Measurements from ENCODE around the gene PRSS12. TPM values are rescaled to one million over a fixed set of nuclear protein-coding genes. Genes with fewer than 3 reads are reported as not detected.
"Not testable (repeated sequence)": the region's sequence is repeated elsewhere in the genome, so short reads cannot be mapped to it uniquely, and the experiment has no call there.

Gene PRSS12
- total RNA-seq, 1 experiment from 2014 or later = 48.7 TPM

GRCh38 chr4:118271788-118272187 lies 81.0 kb downstream of the PRSS12 start:
- Mint-ChIP-seq H3K36me3 (ENCODE audit: insufficient read depth, unreplicated experiment) (no peaks in the 10 kb centered on the region), H3K9me3 (ENCODE audit: low read depth, unreplicated experiment) (no peaks in the 10 kb centered on the region), H3K4me1 (ENCODE audit: low read depth, unreplicated experiment) (no peaks in the 10 kb centered on the region), H3K27ac (ENCODE audit: unreplicated experiment) (no peak overlapping the region), H3K27me3 (ENCODE audit: unreplicated experiment) (no peaks in the 10 kb centered on the region), H3K4me3 (ENCODE audit: low read depth, unreplicated experiment) (no peak overlapping the region)
- DNase-seq = no peak
- CTCF ChIA-PET = no interaction called here
- no TSS peak for BruUV-seq (replicated peaks)
- intact Hi-C loops (cut with micrococcal nuclease; ENCODE audit: unreplicated experiment) = loop anchor here (2.0 to 5.0 kb wide), 2 partner anchors 239 to 1137 kb away; partner anchors contain the start of gene NDST3
- TF ChIP-seq CTCF (IDR thresholded peaks at IDR 0.05; ENCODE audit: unreplicated experiment) = no peak

- intact Hi-C loops (cut with micrococcal nuclease; ENCODE audit: unreplicated experiment) = loop anchor here (2.0 to 5.0 kb wide), 2 partner anchors 238 to 1136 kb away; partner anchors contain the start of gene NDST3
- Mint-ChIP-seq H3K27me3 (ENCODE audit: unreplicated experiment) (no peaks in the 10 kb centered on the region), H3K36me3 (ENCODE audit: insufficient read depth, unreplicated experiment) (peaks cover 7% of the 10 kb centered on the region), H3K4me3 (ENCODE audit: low read depth, unreplicated experiment) (no peak overlapping the region), H3K9me3 (ENCODE audit: low read depth, unreplicated experiment) (no peaks in the 10 kb centered on the region), H3K27ac (ENCODE audit: unreplicated experiment) (no peak overlapping the region), H3K4me1 (ENCODE audit: low read depth, unreplicated experiment) (no peaks in the 10 kb centered on the region)
- no peak for DNase-seq
- no peak for TF ChIP-seq CTCF (IDR thresholded peaks at IDR 0.05; ENCODE audit: unreplicated experiment)
- CTCF ChIA-PET = interaction anchor here (0.6 kb wide), 1 partner anchor 831 kb away, joined by 3 read pairs; no protein-coding TSS in a partner anchor
- BruUV-seq (replicated peaks) = no TSS peak
These were observed 82.3 kb downstream of the PRSS12 start for GRCh38 chr4:118270492-118270891.

GRCh38 chr4:118268780-118269179 lies 84.0 kb downstream of the PRSS12 start:
- no peak for DNase-seq
- no peaks in the 10 kb centered on the region for H3K9me3 Mint-ChIP-seq (ENCODE audit: low read depth, unreplicated experiment)
- CTCF ChIA-PET = no interaction called here
- no peak overlapping the region for H3K27ac Mint-ChIP-seq (ENCODE audit: unreplicated experiment)
- TF ChIP-seq CTCF (IDR thresholded peaks at IDR 0.05; ENCODE audit: unreplicated experiment) = no peak
- no TSS peak for BruUV-seq (replicated peaks)
- H3K36me3 Mint-ChIP-seq (ENCODE audit: insufficient read depth, unreplicated experiment) = peaks cover 7% of the 10 kb centered on the region
- intact Hi-C loops (cut with micrococcal nuclease; ENCODE audit: unreplicated experiment) = no loop called here
- no peak overlapping the region for H3K4me3 Mint-ChIP-seq (ENCODE audit: low read depth, unreplicated experiment)
- no peaks in the 10 kb centered on the region for H3K27me3 Mint-ChIP-seq (ENCODE audit: unreplicated experiment)
- H3K4me1 Mint-ChIP-seq (ENCODE audit: low read depth, unreplicated experiment) = no peaks in the 10 kb centered on the region

GRCh38 chr4:118266145-118266496 lies 86.7 kb downstream of the PRSS12 start:
- peak overlapping the region; percentile 68 for H3K4me3 Mint-ChIP-seq (ENCODE audit: low read depth, unreplicated experiment)
- H3K27me3 Mint-ChIP-seq (ENCODE audit: unreplicated experiment); BruUV-seq (replicated peaks); DNase-seq; H3K4me1 Mint-ChIP-seq (ENCODE audit: low read depth, unreplicated experiment); H3K27ac Mint-ChIP-seq (ENCODE audit: unreplicated experiment); H3K9me3 Mint-ChIP-seq (ENCODE audit: low read depth, unreplicated experiment); intact Hi-C loops (cut with micrococcal nuclease; ENCODE audit: unreplicated experiment); CTCF ChIA-PET; H3K36me3 Mint-ChIP-seq (ENCODE audit: insufficient read depth, unreplicated experiment): not testable (repeated sequence)

- H3K27ac Mint-ChIP-seq (ENCODE audit: unreplicated experiment) = no peak overlapping the region
These were observed 87.3 kb downstream of the PRSS12 start for GRCh38 chr4:118265312-118266144.

More at GRCh38 chr4:118265312-118266144, 87.3 kb downstream of the PRSS12 start:
- H3K36me3 Mint-ChIP-seq (ENCODE audit: insufficient read depth, unreplicated experiment) = peaks cover 7% of the 10 kb centered on the region
- H3K4me3 Mint-ChIP-seq (ENCODE audit: low read depth, unreplicated experiment) = peak overlapping the region; percentile 68
- no peaks in the 10 kb centered on the region for H3K4me1 Mint-ChIP-seq (ENCODE audit: low read depth, unreplicated experiment)
- no peaks in the 10 kb centered on the region for H3K9me3 Mint-ChIP-seq (ENCODE audit: low read depth, unreplicated experiment)
- DNase-seq = peak; percentile 51
- H3K27me3 Mint-ChIP-seq (ENCODE audit: unreplicated experiment) = no peaks in the 10 kb centered on the region
- CTCF ChIA-PET = no interaction called here
- no peak for TF ChIP-seq CTCF (IDR thresholded peaks at IDR 0.05; ENCODE audit: unreplicated experiment)
- intact Hi-C loops (cut with micrococcal nuclease; ENCODE audit: unreplicated experiment) = no loop called here
- no TSS peak for BruUV-seq (replicated peaks)
